HG03571 (cell line): ENCODE results near the gene RGS16.
A peak's percentile ranks its signal among the peaks of the same experiment; 100 is the strongest.

Experiments used
- ATAC-seq: cut with Tn5 transposase; IDR thresholded peaks from one replicate; pipeline ENCODE4 v1.9.1; 2021; ENCODE audit not compliant: unreplicated experiment

The RGS16 gene

GRCh38 chr1:182610606-182611194 is 6.5 kb upstream of the RGS16 start:
- ATAC-seq = no peak

- no peak for ATAC-seq
Measured at GRCh38 chr1:182608845-182609610, 4.8 kb upstream of the RGS16 start.

GRCh38 chr1:182608236-182608635 is 4.0 kb upstream of the RGS16 start:
- no peak for ATAC-seq

DNA sequence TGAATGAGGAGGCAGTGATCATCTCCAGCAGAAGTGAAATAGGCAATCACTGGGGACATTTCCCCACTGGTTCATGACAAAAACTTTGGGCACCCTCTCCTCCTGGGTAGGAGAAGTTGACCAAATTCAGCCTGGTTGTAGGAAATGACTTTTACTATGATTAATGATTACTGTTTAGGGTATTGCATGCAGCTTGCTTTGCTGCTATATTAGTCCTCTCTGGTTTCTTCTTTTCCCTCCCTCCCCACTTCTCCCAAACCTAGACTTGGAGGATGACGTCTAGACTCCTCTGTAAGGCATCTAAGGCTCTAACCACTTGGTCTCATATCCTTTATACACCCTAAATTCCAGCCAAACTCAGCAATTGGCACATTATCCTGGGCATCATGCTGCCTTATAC is 3.4 kb upstream of the RGS16 start:
- no peak for ATAC-seq

- ATAC-seq = no peak
Measured at GRCh38 chr1:182603646-182604174, 479 bp downstream of the RGS16 start.

GRCh38 chr1:182602935-182603645 is 1.1 kb downstream of the RGS16 start:
- no peak for ATAC-seq

- ATAC-seq = no peak
Measured at GRCh38 chr1:182601913-182602312, 2.3 kb downstream of the RGS16 start.

DNA sequence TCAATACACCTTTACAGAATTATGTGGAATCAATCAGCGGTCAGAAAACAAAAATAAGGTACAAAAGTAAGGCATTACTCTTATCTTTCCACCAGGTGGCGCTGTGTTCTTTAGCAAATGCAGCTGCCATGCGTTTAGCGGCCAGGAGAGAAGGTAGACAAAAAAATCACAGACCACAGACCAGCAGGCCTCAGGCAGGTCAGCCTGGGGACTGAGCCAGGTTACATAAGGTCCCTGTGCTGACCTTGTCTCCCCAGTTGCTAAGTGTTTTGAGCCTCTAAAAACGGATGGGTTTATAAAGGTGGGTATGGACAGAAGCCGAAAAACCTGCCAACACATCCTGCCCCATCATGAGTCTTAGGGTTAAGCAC is 2.8 kb downstream of the RGS16 start:
- no peak for ATAC-seq

GRCh38 chr1:182600745-182601415 is 3.3 kb downstream of the RGS16 start:
- ATAC-seq = no peak

DNA sequence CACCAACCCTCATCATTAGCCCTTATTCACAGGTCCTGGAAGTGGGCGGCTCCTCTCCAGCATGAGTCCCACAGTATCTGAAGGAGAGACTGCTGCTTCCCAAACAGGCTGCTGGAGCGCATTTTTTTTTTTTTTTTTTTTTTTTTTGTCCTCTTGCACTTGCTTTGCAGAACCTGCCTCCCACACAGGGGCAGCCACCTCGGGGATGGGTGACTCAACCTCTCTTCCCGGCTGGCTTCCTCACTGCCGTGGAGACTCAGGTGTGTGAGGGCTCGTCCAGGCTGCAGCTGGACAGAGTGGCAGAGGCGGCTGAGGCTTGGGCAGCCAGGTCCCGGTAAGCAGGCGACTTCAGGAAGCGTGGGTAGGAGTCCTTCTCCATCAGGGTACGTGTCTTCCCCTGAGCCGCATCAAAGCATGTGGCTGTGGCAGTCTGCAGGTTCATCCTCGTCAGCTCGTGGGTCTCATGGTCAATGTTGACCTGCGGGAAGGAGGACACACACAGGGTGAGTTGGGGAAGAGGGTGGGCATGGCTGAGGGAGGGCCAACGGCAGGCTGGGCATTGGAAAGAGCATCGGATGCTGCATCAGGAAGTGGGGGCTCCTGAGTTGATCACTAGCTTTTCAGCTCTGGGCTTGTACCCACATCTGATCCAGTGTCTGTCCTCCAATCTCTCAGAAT is 4.0 kb downstream of the RGS16 start:
- ATAC-seq = no peak

DNA sequence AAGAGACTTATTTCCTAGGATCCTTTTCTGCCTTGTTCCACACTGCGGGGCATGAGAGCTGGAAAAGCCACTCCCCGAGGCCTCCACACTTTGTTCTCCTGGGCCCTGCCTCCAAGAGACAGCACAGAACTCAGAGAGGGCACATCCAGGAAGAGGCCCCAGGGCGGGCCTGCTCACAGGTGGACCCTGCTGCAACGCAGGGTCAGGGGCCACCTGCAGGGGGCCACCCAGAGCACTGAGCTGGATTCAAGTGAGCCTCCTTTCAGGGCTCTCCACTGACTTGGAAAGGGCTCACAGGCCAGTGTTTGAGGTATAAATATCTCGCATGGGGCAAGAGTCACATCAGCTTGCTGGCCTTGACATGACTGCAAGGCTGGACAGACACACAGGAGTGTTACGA is 4.8 kb downstream of the RGS16 start:
- no peak for ATAC-seq

- no peak for ATAC-seq
Measured at GRCh38 chr1:182598296-182598695, 5.9 kb downstream of the RGS16 start.

- ATAC-seq = no peak
Measured at GRCh38 chr1:182596934-182597333, 7.3 kb downstream of the RGS16 start.

DNA sequence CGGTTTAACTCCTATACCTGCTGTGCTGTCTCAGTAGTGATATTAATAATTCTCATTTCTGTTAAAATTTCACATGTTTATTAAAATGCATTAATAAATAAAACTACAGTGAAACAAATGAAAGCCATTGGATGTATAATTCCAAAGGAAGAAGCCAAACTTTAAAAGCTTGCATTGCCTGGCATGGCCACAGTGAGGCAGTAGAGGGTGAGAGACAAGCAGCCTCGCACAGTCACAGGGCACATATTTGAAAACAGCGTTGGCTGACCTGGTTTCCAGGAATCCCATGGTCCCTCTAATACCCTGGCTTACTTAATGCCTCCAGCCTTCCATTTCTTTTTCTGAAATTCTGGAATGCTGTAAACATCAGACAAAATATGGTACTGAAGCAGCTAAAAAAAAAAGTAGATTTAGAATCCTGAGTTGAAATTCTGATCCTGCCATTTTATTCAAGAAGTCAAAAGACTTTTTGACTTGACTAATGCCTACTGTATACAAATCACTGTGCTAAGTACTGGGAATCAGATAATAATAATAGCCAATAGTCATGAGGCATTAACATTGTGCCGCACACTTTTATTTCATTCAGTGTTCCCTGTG is 8.4 kb downstream of the RGS16 start:
- no peak for ATAC-seq

- ATAC-seq = no peak
Measured at GRCh38 chr1:182589931-182590330, 14.3 kb downstream of the RGS16 start.

GRCh38 chr1:182589520-182589919 is 14.7 kb downstream of the RGS16 start:
- no peak for ATAC-seq

- ATAC-seq = peak; percentile 67
Measured at GRCh38 chr1:182588500-182589396, 15.4 kb downstream of the RGS16 start, which contains the start of gene RNASEL. Gene RNASEL, minus strand, starts transcription at chr1:182589256. Its CDS starts 2,450 bp downstream, at chr1:182586806.

DNA sequence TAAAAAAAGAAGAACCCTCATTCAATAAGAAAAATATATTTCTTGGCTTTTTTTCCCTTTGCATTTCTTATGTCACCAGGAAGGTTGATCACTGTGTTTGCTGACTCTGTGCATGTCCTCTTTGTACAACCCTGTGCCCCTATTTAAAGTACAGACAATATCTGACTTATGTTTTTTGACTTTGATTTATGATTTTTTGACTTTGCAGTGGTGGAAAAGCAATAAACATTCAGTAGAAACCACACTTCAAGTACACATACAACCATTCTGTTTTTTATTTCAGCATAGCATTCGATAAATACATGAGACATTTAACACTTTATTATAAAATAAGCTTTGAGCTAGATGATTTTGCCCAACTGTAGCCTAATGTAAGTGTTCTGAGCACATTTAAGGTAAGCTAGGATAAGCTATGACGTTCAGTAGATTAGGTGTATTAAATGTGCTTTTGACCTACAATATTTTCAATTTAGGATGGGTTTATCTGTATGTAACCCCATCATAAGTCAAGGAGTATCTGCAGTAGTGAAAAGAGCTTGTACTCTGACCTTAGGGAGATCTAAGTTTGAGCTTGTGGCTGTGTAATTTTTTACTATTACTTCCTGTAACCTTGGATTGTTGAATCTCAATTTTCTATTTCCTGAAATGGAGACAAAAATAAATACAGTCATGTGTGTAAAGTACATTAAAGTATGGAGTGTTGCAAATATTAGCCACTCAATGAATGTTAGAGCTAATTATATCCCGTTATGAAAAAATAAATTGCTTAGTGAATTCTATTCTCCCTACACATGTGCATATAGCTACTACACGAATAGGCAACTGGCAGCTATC is 16.3 kb downstream of the RGS16 start:
- ATAC-seq = peak; percentile 14
